ENCODE results near the gene CEND1. TPM values are rescaled to one million over a fixed set of nuclear protein-coding genes. Genes with fewer than 3 reads are reported as not detected.

CEND1 gene
- total RNA-seq, 1 experiment from 2014 or later: 2.7 TPM

GRCh38 chr11:831961-832528, 42.2 kb upstream of the CEND1 start:
- ATAC-seq (no peak), DNase-seq (ENCODE audit: low spot score) (no peak)
- H3K9me3 Mint-ChIP-seq: no peaks in the 10 kb centered on the region
- ChIA-PET CTCF (interaction anchor here (0.6 to 7.7 kb wide), 5 partner anchors 10 to 93 kb away, joined by 3 to 82 read pairs (median 10); partner anchors contain the start of genes AP2A2, POLR2L and TSPAN4), POLR2A (interaction anchor here (1.6 to 4.7 kb wide), 3 partner anchors 12 to 23 kb away, joined by 3 to 38 read pairs (median 35); partner anchors contain the start of genes PNPLA2, RPLP2 and TSPAN4)
- H3K4me3 Mint-ChIP-seq: peak overlapping the region; percentile 69
- no peak overlapping the region for H3K27ac Mint-ChIP-seq
- H3K4me1 Mint-ChIP-seq: peaks cover 41% of the 10 kb centered on the region
- TF ChIP-seq FOXP1 (CRISPR knock-in tag; IDR thresholded peaks at IDR 0.05; ENCODE audit: borderline replicate concordance) (0 out of 2 replicates have a peak, but pooled peaks have one; percentile 1), PREB (CRISPR knock-in tag; IDR thresholded peaks at IDR 0.05; ENCODE audit: borderline replicate concordance) (no peak), JAZF1 (CRISPR knock-in tag; IDR thresholded peaks at IDR 0.05) (no peak), ZNF138 (CRISPR knock-in tag; conservative IDR thresholded peaks at IDR 0.05) (no peak), CBFB (CRISPR knock-in tag; IDR thresholded peaks at IDR 0.05; ENCODE audit: low read depth) (no peak), EMX1 (CRISPR knock-in tag; IDR thresholded peaks at IDR 0.05) (no peak), USF2 (CRISPR knock-in tag; IDR thresholded peaks at IDR 0.05) (no peak), OVOL2 (CRISPR knock-in tag; IDR thresholded peaks at IDR 0.05; ENCODE audit: borderline replicate concordance) (no peak), CREM (CRISPR knock-in tag; IDR thresholded peaks at IDR 0.05) (no peak)
- TF ChIP-seq, protein P1, sequence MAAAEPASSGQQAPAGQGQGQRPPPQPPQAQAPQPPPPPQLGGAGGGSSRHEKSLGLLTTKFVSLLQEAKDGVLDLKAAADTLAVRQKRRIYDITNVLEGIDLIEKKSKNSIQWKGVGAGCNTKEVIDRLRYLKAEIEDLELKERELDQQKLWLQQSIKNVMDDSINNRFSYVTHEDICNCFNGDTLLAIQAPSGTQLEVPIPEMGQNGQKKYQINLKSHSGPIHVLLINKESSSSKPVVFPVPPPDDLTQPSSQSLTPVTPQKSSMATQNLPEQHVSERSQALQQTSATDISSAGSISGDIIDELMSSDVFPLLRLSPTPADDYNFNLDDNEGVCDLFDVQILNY (CRISPR knock-in tag; IDR thresholded peaks at IDR 0.05): no peak
- TF ChIP-seq, protein P2, sequence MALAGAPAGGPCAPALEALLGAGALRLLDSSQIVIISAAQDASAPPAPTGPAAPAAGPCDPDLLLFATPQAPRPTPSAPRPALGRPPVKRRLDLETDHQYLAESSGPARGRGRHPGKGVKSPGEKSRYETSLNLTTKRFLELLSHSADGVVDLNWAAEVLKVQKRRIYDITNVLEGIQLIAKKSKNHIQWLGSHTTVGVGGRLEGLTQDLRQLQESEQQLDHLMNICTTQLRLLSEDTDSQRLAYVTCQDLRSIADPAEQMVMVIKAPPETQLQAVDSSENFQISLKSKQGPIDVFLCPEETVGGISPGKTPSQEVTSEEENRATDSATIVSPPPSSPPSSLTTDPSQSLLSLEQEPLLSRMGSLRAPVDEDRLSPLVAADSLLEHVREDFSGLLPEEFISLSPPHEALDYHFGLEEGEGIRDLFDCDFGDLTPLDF (CRISPR knock-in tag; IDR thresholded peaks at IDR 0.05): no peak
- TF ChIP-seq, protein P3, sequence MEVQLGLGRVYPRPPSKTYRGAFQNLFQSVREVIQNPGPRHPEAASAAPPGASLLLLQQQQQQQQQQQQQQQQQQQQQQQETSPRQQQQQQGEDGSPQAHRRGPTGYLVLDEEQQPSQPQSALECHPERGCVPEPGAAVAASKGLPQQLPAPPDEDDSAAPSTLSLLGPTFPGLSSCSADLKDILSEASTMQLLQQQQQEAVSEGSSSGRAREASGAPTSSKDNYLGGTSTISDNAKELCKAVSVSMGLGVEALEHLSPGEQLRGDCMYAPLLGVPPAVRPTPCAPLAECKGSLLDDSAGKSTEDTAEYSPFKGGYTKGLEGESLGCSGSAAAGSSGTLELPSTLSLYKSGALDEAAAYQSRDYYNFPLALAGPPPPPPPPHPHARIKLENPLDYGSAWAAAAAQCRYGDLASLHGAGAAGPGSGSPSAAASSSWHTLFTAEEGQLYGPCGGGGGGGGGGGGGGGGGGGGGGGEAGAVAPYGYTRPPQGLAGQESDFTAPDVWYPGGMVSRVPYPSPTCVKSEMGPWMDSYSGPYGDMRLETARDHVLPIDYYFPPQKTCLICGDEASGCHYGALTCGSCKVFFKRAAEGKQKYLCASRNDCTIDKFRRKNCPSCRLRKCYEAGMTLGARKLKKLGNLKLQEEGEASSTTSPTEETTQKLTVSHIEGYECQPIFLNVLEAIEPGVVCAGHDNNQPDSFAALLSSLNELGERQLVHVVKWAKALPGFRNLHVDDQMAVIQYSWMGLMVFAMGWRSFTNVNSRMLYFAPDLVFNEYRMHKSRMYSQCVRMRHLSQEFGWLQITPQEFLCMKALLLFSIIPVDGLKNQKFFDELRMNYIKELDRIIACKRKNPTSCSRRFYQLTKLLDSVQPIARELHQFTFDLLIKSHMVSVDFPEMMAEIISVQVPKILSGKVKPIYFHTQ (CRISPR knock-in tag; IDR thresholded peaks at IDR 0.05): no peak
- TF ChIP-seq, protein P4, sequence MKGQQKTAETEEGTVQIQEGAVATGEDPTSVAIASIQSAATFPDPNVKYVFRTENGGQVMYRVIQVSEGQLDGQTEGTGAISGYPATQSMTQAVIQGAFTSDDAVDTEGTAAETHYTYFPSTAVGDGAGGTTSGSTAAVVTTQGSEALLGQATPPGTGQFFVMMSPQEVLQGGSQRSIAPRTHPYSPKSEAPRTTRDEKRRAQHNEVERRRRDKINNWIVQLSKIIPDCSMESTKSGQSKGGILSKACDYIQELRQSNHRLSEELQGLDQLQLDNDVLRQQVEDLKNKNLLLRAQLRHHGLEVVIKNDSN (CRISPR knock-in tag; IDR thresholded peaks at IDR 0.05): 0 out of 2 replicates have a peak, but pooled peaks have one; percentile 12
- TF ChIP-seq, protein P5, sequence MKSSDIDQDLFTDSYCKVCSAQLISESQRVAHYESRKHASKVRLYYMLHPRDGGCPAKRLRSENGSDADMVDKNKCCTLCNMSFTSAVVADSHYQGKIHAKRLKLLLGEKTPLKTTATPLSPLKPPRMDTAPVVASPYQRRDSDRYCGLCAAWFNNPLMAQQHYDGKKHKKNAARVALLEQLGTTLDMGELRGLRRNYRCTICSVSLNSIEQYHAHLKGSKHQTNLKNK (CRISPR knock-in tag; IDR thresholded peaks at IDR 0.05): no peak
- no peaks in the 10 kb centered on the region for H3K36me3 Mint-ChIP-seq
- H3K27me3 Mint-ChIP-seq (ENCODE audit: low read depth): peaks cover 33% of the 10 kb centered on the region

Data from WTC11 (cell line).